ENCODE measurements around the gene SLC1A2. TPM values are rescaled to one million over a fixed set of nuclear protein-coding genes. Genes with fewer than 3 reads are reported as not detected.
A peak's percentile ranks its signal among the peaks of the same experiment; 100 is the strongest.

The SLC1A2 gene
- total RNA-seq, 1 donor from 2014 or later, result not detected

GRCh38 chr11:35414311-35414710 is 5.0 kb downstream of the SLC1A2 start:
- DNase-seq (ENCODE audit: low read depth, low spot score), result no peak

- no peak for DNase-seq (ENCODE audit: low read depth, low spot score)
These were observed 5.8 kb downstream of the SLC1A2 start for GRCh38 chr11:35413598-35413997.

GRCh38 chr11:35412285-35412684 is 7.1 kb downstream of the SLC1A2 start:
- no peak for DNase-seq (ENCODE audit: low read depth, low spot score)

GRCh38 chr11:35407041-35407440 is 12.3 kb downstream of the SLC1A2 start:
- no peak for DNase-seq (ENCODE audit: low read depth, low spot score)

- DNase-seq (ENCODE audit: low read depth, low spot score), result no peak
These were observed 15.0 kb downstream of the SLC1A2 start for GRCh38 chr11:35404388-35404775.

- no peak for DNase-seq (ENCODE audit: low read depth, low spot score)
These were observed 15.5 kb downstream of the SLC1A2 start for GRCh38 chr11:35403765-35404387.

GRCh38 chr11:35402751-35403660 is 16.4 kb downstream of the SLC1A2 start:
- no peak for DNase-seq (ENCODE audit: low read depth, low spot score)

GRCh38 chr11:35398881-35399280 is 20.5 kb downstream of the SLC1A2 start:
- DNase-seq (ENCODE audit: low read depth, low spot score), result no peak

- no peak for DNase-seq (ENCODE audit: low read depth, low spot score)
These were observed 24.4 kb downstream of the SLC1A2 start for GRCh38 chr11:35394941-35395340.

GRCh38 chr11:35393098-35393497 is 26.3 kb downstream of the SLC1A2 start:
- no peak for DNase-seq (ENCODE audit: low read depth, low spot score)

- DNase-seq (ENCODE audit: low read depth, low spot score), result peak; percentile 22
These were observed 27.3 kb downstream of the SLC1A2 start for GRCh38 chr11:35391922-35392688.

- no peak for DNase-seq (ENCODE audit: low read depth, low spot score)
These were observed 28.3 kb downstream of the SLC1A2 start for GRCh38 chr11:35390737-35391682.

GRCh38 chr11:35389897-35390465 is 29.4 kb downstream of the SLC1A2 start:
- no peak for DNase-seq (ENCODE audit: low read depth, low spot score)

- no peak for DNase-seq (ENCODE audit: low read depth, low spot score)
These were observed 30.2 kb downstream of the SLC1A2 start for GRCh38 chr11:35389112-35389511.

- no peak for DNase-seq (ENCODE audit: low read depth, low spot score)
These were observed 31.3 kb downstream of the SLC1A2 start for GRCh38 chr11:35388061-35388460.

GRCh38 chr11:35387111-35387982 is 32.0 kb downstream of the SLC1A2 start:
- no peak for DNase-seq (ENCODE audit: low read depth, low spot score)

GRCh38 chr11:35383953-35384352 is 35.4 kb downstream of the SLC1A2 start:
- no peak for DNase-seq (ENCODE audit: low read depth, low spot score)

- no peak for DNase-seq (ENCODE audit: low read depth, low spot score)
These were observed 37.5 kb downstream of the SLC1A2 start for GRCh38 chr11:35381709-35382322.

- DNase-seq (ENCODE audit: low read depth, low spot score), result no peak
These were observed 38.8 kb downstream of the SLC1A2 start for GRCh38 chr11:35380603-35381002.
